SK-N-SH treated with all-trans-retinoic acid at 6 μM for 48 hours (cell line): ENCODE results near the gene SAC3D1.

Experiments used
- ATAC-seq: fragments of 200-7000 bp; cut with Tn5 transposase; 3 replicates; pipeline ENCODE4 v1.9.1; 2020; ENCODE audit warnings: mild to moderate bottlenecking, moderate library complexity
- ARNTL ChIP-seq: fragments of 450-650 bp; formaldehyde crosslinking; IDR thresholded peaks from 2 replicates; pipeline ENCODE4 v1.5.0; 2020; ENCODE audit warnings: low read depth, mild to moderate bottlenecking, moderate library complexity, borderline replicate concordance
- BACH2 ChIP-seq: fragments of 250-450 bp; sonication (Bioruptor Pico); IDR thresholded peaks from 2 replicates; pipeline ENCODE4 v1.9.0; 2021; ENCODE audit warnings: mild to moderate bottlenecking, borderline replicate concordance
- CREB5 ChIP-seq: fragments of 250-450 bp; sonication (Bioruptor Pico); IDR thresholded peaks from 2 replicates; pipeline ENCODE4 v1.5.1; 2020; ENCODE audit warnings: low read depth, mild to moderate bottlenecking, moderate library complexity
- CSRNP3 ChIP-seq: fragments of 250-450 bp; sonication (Bioruptor Pico); IDR thresholded peaks from 2 replicates; pipeline ENCODE4 v1.5.1; 2021; ENCODE audit warnings: mild to moderate bottlenecking, moderate library complexity
- ESRRG ChIP-seq: fragments of 250-450 bp; sonication (Bioruptor Pico); IDR thresholded peaks from 2 replicates; pipeline ENCODE4 v1.6.1; 2021; ENCODE audit warnings: mild to moderate bottlenecking
- GLIS3 ChIP-seq: fragments of 250-450 bp; sonication (Bioruptor Pico); IDR thresholded peaks from 2 replicates; pipeline ENCODE4 v1.5.0; 2020; ENCODE audit warnings: mild to moderate bottlenecking, moderate library complexity
- OSR1 ChIP-seq: fragments of 250-450 bp; sonication (Bioruptor Pico); IDR thresholded peaks from 2 replicates; pipeline ENCODE4 v1.8.0; 2022; ENCODE audit warnings: moderate library complexity, mild to moderate bottlenecking, inconsistent platforms
- PATZ1 ChIP-seq: fragments of 250-450 bp; sonication (Bioruptor Pico); IDR thresholded peaks from 2 replicates; pipeline ENCODE4 v1.8.0; 2020; ENCODE audit warnings: mild to moderate bottlenecking, moderate library complexity, borderline replicate concordance
- POU6F1 ChIP-seq: fragments of 250-450 bp; sonication (Bioruptor Pico); IDR thresholded peaks from 2 replicates; pipeline ENCODE4 v1.8.0; 2021; ENCODE audit warnings: low read depth, mild to moderate bottlenecking, moderate library complexity, borderline replicate concordance
- PPARA ChIP-seq: fragments of 250-450 bp; sonication (Bioruptor Pico); IDR thresholded peaks from 2 replicates; pipeline ENCODE4 v1.5.0; 2020; ENCODE audit warnings: mild to moderate bottlenecking, borderline replicate concordance
- RARB ChIP-seq: fragments of 250-450 bp; sonication (Bioruptor Pico); IDR thresholded peaks from 2 replicates; pipeline ENCODE4 v1.8.0; 2021; ENCODE audit warnings: mild to moderate bottlenecking, moderate library complexity
- SNAI2 ChIP-seq: fragments of 250-450 bp; sonication (Bioruptor Pico); IDR thresholded peaks from 2 replicates; pipeline ENCODE4 v1.5.0; 2020; ENCODE audit warnings: mild to moderate bottlenecking, moderate library complexity
- TCF4 ChIP-seq: fragments of 250-450 bp; sonication (Bioruptor Pico); IDR thresholded peaks from 2 replicates; pipeline ENCODE4 v1.8.0; 2021; ENCODE audit warnings: mild to moderate bottlenecking, moderate library complexity, borderline replicate concordance
- TOX ChIP-seq: fragments of 250-450 bp; sonication (Bioruptor Pico); IDR thresholded peaks from 2 replicates; pipeline ENCODE4 v1.8.0; 2021; ENCODE audit warnings: mild to moderate bottlenecking, moderate library complexity, borderline replicate concordance
- TSHZ2 ChIP-seq: fragments of 250-450 bp; sonication (Bioruptor Pico); IDR thresholded peaks from 2 replicates; pipeline ENCODE4 v1.5.0; 2020; ENCODE audit warnings: mild to moderate bottlenecking, moderate library complexity
- ZFP30 ChIP-seq: fragments of 450-650 bp; formaldehyde crosslinking; IDR thresholded peaks from 2 replicates; pipeline ENCODE4 v1.5.0; 2022; ENCODE audit warnings: mild to moderate bottlenecking, moderate library complexity
- ZNF565 ChIP-seq: fragments of 450-650 bp; formaldehyde crosslinking; conservative IDR thresholded peaks from 2 replicates; pipeline ENCODE4 v1.5.0; 2020; ENCODE audit warnings: low read depth, mild to moderate bottlenecking, moderate library complexity
- ZNF70 ChIP-seq: fragments of 450-650 bp; formaldehyde crosslinking; IDR thresholded peaks from 2 replicates; pipeline ENCODE4 v1.5.0; 2020; ENCODE audit warnings: mild to moderate bottlenecking, moderate library complexity
- ZNF8 ChIP-seq: fragments of 450-650 bp; formaldehyde crosslinking; IDR thresholded peaks from 2 replicates; pipeline ENCODE4 v1.5.0; 2020; ENCODE audit warnings: mild to moderate bottlenecking, moderate library complexity

Gene SAC3D1

GRCh38 chr11:65078786-65079342 lies 37.9 kb downstream of the SAC3D1 start (continued):
- no peak for TF ChIP-seq CREB5 (CRISPR knock-in tag)

- TF ChIP-seq ESRRG (CRISPR knock-in tag) (no peak), TCF4 (no peak), CREB5 (CRISPR knock-in tag) (no peak), PPARA (CRISPR knock-in tag) (no peak), ARNTL (no peak), OSR1 (CRISPR knock-in tag) (no peak), BACH2 (no peak), ZNF565 (CRISPR knock-in tag) (no peak), ZFP30 (CRISPR knock-in tag) (no peak), TOX (CRISPR knock-in tag) (no peak), ZNF8 (CRISPR knock-in tag) (no peak), SNAI2 (CRISPR knock-in tag) (no peak), ZNF70 (no peak), RARB (CRISPR knock-in tag) (no peak), TSHZ2 (CRISPR knock-in tag) (no peak), POU6F1 (CRISPR knock-in tag) (no peak), GLIS3 (CRISPR knock-in tag) (no peak), CSRNP3 (CRISPR knock-in tag) (no peak), PATZ1 (no peak)
- ATAC-seq: no peak; the same call in 1 of the 3 replicates
These were observed 42.3 kb downstream of the SAC3D1 start for GRCh38 chr11:65083134-65083833.
